Stimulated activated effector memory CD8-positive, alpha-beta T cell treated with anti-CD3 and anti-CD28 coated beads, Interleukin-12 subunit alpha, Interleukin-12 subunit beta, amount 100 ng/mL, for 72 hours (primary cell): Measurements from ENCODE around the gene C1QTNF1.

ENCODE experiments used
- ATAC-seq: fragments of 150-1000 bp; cut with Tn5 transposase; 2 replicates; pipeline ENCODE4 v1.10.0; 2021
- DNase-seq, 2 donors: peaks; one replicate each; pipeline ENCODE4 v3.0.0; 2021 to 2022; ENCODE audit warnings: low spot score in 2 of 2
- H3K27ac Mint-ChIP-seq: one replicate; pipeline ENCODE4 v1.8.0; 2022; ENCODE audit warnings: mild to moderate bottlenecking, mixed read lengths
- H3K36me3 Mint-ChIP-seq: one replicate; pipeline ENCODE4 v1.8.0; 2022; ENCODE audit warnings: mild to moderate bottlenecking, mixed read lengths
- H3K4me1 Mint-ChIP-seq: one replicate; pipeline ENCODE4 v1.8.0; 2022; ENCODE audit warnings: mixed read lengths
- H3K4me3 Mint-ChIP-seq: one replicate; pipeline ENCODE4 v1.8.0; 2022; ENCODE audit warnings: mild to moderate bottlenecking, mixed read lengths
- H3K9me3 Mint-ChIP-seq: one replicate; pipeline ENCODE4 v1.8.0; 2022; ENCODE audit warnings: mixed read lengths

The C1QTNF1 gene

DNA sequence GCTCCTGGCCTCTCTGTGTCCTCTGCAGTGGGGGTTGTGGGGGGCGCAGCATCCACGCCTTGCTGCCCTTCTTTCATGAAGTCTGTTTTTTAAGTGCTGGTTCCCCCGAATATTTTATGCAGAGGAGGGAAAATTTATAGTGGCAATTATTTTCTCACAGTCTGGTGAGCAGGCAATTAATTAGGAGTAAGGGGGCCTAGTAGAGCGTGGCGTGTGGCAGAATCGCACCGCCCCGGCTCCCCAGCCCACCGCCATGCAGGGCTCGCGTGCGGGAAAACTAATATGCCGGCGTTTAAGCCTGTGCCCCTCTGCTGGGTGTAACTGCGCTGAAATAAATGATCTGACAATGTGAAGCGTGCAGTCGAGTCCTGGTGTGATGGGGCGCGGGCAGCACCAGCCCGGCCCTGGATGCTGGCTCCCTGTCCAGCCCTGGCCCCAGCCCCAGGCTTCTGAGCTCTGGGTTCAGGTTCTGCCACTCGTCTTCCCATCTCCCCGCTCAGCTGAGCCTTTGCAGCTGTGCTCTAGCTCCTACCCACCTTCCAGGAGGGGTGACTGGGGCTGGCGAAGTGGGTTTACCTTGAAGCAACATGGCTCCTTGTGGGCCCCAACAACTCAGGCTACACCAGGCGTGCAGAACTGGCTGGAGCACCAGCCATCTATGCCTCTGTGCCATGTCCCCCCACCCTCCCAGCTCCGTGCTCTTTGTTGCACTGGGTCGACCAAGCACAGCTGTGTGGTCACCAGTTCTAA is 64.5 kb downstream of the C1QTNF1 start:
- Mint-ChIP-seq H3K36me3 (peaks cover 12% of the 10 kb centered on the region), H3K4me3 (no peak overlapping the region), H3K27ac (no peak overlapping the region), H3K9me3 (no peaks in the 10 kb centered on the region), H3K4me1 (peaks cover 14% of the 10 kb centered on the region)
- no peak for DNase-seq
- ATAC-seq = no peak

GRCh38 chr17:79088997-79089328 is 65.0 kb downstream of the C1QTNF1 start:
- Mint-ChIP-seq H3K36me3 (peaks cover 12% of the 10 kb centered on the region), H3K4me1 (peaks cover 16% of the 10 kb centered on the region), H3K4me3 (no peak overlapping the region), H3K9me3 (no peaks in the 10 kb centered on the region), H3K27ac (no peak overlapping the region)
- no peak for ATAC-seq
- DNase-seq = no peak

GRCh38 chr17:79089720-79090442 is 65.9 kb downstream of the C1QTNF1 start:
- H3K27ac Mint-ChIP-seq = no peak overlapping the region
- no peaks in the 10 kb centered on the region for H3K9me3 Mint-ChIP-seq
- H3K36me3 Mint-ChIP-seq = peaks cover 6% of the 10 kb centered on the region
- no peak overlapping the region for H3K4me3 Mint-ChIP-seq
- ATAC-seq (no peak), DNase-seq (no peak)
- H3K4me1 Mint-ChIP-seq = peaks cover 16% of the 10 kb centered on the region

GRCh38 chr17:79090443-79091225 is 66.7 kb downstream of the C1QTNF1 start:
- Mint-ChIP-seq H3K4me1 (peaks cover 16% of the 10 kb centered on the region), H3K9me3 (no peaks in the 10 kb centered on the region), H3K4me3 (no peak overlapping the region), H3K27ac (no peak overlapping the region), H3K36me3 (peaks cover 6% of the 10 kb centered on the region)
- DNase-seq (no peak), ATAC-seq (no peak)

DNA sequence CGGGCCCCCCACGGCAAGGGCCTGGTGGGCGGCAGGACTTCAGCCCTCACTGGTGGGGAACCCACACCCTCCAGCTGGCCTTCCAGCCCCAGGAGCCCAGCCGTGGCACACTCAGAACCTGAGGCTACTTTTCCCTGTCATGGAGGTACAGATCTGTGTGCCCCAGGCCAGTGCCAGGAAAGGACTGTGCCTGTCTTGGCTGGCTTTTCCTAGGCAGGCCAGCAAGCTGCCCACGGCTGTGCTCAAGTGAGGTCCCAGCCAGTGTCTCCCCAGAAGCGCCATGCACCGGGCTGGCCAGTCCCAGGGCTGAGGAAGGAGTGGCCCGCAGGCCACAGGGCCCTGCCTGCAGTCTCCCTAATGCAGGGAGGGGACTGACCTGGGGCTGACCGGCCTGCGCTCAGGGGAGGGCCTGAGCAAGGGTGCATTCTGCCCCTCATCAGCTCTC is 67.3 kb downstream of the C1QTNF1 start:
- H3K4me3 Mint-ChIP-seq = no peak overlapping the region

DNA sequence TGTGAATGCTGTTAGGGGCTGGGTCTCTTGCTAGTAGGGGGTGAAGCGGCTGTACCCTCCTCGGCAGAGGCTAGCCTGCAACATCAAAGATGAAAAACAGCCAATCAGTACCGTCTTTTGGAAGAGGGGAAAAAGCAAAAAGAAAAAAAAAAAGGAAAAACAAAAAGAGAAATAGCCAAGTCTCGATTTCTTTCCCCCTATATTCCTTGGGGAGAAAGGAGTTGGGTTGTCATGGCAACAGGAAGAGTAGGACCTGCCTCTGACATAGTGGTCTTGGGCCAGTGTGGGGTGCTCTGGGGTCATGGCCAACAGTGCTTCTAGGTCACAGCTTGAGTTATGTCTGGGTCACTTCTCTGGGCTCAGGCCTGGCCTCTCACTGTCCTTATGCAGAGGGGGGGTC is 68.6 kb downstream of the C1QTNF1 start:
- peak overlapping the region; percentile 37 for H3K27ac Mint-ChIP-seq
- DNase-seq (no peak), ATAC-seq (no peak)
- peaks cover 6% of the 10 kb centered on the region for H3K36me3 Mint-ChIP-seq
- H3K9me3 Mint-ChIP-seq = no peaks in the 10 kb centered on the region
- H3K4me3 Mint-ChIP-seq = no peak overlapping the region
- H3K4me1 Mint-ChIP-seq = peaks cover 23% of the 10 kb centered on the region

More for the DNA sequence above, 67.3 kb downstream of the C1QTNF1 start:
- H3K9me3 Mint-ChIP-seq = no peaks in the 10 kb centered on the region
- peaks cover 6% of the 10 kb centered on the region for H3K36me3 Mint-ChIP-seq
- no peak for DNase-seq
- H3K4me1 Mint-ChIP-seq = peaks cover 21% of the 10 kb centered on the region
- no peak overlapping the region for H3K27ac Mint-ChIP-seq
- no peak for ATAC-seq

DNA sequence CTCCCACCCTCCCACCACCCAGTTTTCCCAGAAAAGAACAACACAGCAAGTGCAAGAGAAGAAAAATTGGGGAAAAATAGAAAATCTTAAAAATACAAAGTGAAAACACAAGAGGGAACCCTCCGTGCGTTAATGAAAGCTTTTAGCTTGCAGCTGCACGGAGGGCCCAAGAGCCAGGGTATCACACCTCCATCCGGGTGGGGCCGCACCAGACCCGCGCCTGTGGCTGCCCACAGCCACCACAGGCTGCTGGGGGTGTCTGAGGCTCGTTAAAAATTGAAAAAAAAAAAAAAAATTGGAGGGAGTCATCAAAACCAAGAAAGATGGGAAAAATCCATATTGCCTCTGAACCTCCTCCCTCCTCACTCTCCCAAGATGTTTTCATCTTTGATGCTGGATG is 69.3 kb downstream of the C1QTNF1 start:
- Mint-ChIP-seq H3K27ac (peak overlapping the region; percentile 37), H3K9me3 (no peaks in the 10 kb centered on the region), H3K36me3 (peaks cover 6% of the 10 kb centered on the region), H3K4me1 (peaks cover 27% of the 10 kb centered on the region), H3K4me3 (no peak overlapping the region)
- DNase-seq = no peak
- ATAC-seq = no peak

- H3K4me3 Mint-ChIP-seq = no peak overlapping the region
- DNase-seq (no peak), ATAC-seq (no peak)
- H3K9me3 Mint-ChIP-seq = no peaks in the 10 kb centered on the region
- H3K36me3 Mint-ChIP-seq = peaks cover 6% of the 10 kb centered on the region
- peaks cover 27% of the 10 kb centered on the region for H3K4me1 Mint-ChIP-seq
- no peak overlapping the region for H3K27ac Mint-ChIP-seq
Measured at GRCh38 chr17:79094261-79094660, 70.3 kb downstream of the C1QTNF1 start.

- Mint-ChIP-seq H3K27ac (no peak overlapping the region), H3K4me3 (no peak overlapping the region), H3K4me1 (peaks cover 27% of the 10 kb centered on the region), H3K9me3 (no peaks in the 10 kb centered on the region), H3K36me3 (peaks cover 5% of the 10 kb centered on the region)
- ATAC-seq = peak; percentile 15
- DNase-seq = no peak
Measured at GRCh38 chr17:79095345-79096055, 71.5 kb downstream of the C1QTNF1 start.

- ATAC-seq = no peak
- peaks cover 27% of the 10 kb centered on the region for H3K4me1 Mint-ChIP-seq
- H3K36me3 Mint-ChIP-seq = no peaks in the 10 kb centered on the region
- H3K27ac Mint-ChIP-seq = no peak overlapping the region
- DNase-seq = no peak
- no peaks in the 10 kb centered on the region for H3K9me3 Mint-ChIP-seq
- no peak overlapping the region for H3K4me3 Mint-ChIP-seq
Measured at GRCh38 chr17:79096477-79096876, 72.5 kb downstream of the C1QTNF1 start.

- H3K36me3 Mint-ChIP-seq = no peaks in the 10 kb centered on the region
- peak overlapping the region; percentile 41 for H3K4me3 Mint-ChIP-seq
- peaks cover 23% of the 10 kb centered on the region for H3K4me1 Mint-ChIP-seq
- H3K27ac Mint-ChIP-seq = peak overlapping the region; percentile 17
- DNase-seq = no peak
- no peaks in the 10 kb centered on the region for H3K9me3 Mint-ChIP-seq
- ATAC-seq = no peak
Measured at GRCh38 chr17:79097226-79098055, 73.5 kb downstream of the C1QTNF1 start.

GRCh38 chr17:79098282-79098867 is 74.4 kb downstream of the C1QTNF1 start:
- Mint-ChIP-seq H3K27ac (peak overlapping the region; percentile 17), H3K4me3 (no peak overlapping the region), H3K9me3 (no peaks in the 10 kb centered on the region), H3K36me3 (no peaks in the 10 kb centered on the region), H3K4me1 (peaks cover 13% of the 10 kb centered on the region)
- DNase-seq (no peak), ATAC-seq (no peak)
